Uterus (tissue), 2 donors: ENCODE data around the gene GSK3B.

Experiments used
- POLR2A ChIP-seq, 2 donors: fragments of 450-650 bp; IDR thresholded peaks; one replicate each; pipeline ENCODE4 v1.6.1; 2016; ENCODE audit warnings: antibody characterized with exemption in 2 of 2, mild to moderate bottlenecking in 1 of 2, moderate library complexity in 1 of 2
- TF ChIP-seq, protein P1 (sequence below), 4 experiments: fragments of 200-600 bp in 2 of 4; fragments of 450-650 bp in 2 of 4; sonication (generic) in 2 of 4; IDR thresholded peaks; one replicate each; pipeline ENCODE4 v1.5.1; 2016 to 2019; ENCODE audit warnings: antibody characterized with exemption in 4 of 4, mild to moderate bottlenecking in 2 of 4, moderate library complexity in 1 of 4

DNA sequence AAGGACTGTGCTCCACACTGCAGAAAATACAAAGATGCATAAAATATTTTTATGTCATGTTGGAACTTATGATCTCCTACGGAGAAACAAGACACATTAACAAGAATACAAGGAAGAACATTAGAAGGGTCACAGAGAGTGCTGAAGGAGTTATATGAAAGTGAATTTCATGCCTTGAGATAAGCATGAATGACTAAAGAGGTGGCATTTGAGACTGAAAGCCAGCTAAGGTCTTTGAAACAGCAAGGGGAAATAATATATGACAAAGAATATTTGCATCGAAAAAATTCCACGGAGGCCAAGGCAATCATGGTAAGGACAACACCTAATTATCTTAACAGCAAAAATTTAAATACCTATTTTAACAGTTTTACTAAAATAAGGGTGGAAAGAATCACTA is 12.5 kb downstream of the GSK3B start:
- TF ChIP-seq, protein P1, sequence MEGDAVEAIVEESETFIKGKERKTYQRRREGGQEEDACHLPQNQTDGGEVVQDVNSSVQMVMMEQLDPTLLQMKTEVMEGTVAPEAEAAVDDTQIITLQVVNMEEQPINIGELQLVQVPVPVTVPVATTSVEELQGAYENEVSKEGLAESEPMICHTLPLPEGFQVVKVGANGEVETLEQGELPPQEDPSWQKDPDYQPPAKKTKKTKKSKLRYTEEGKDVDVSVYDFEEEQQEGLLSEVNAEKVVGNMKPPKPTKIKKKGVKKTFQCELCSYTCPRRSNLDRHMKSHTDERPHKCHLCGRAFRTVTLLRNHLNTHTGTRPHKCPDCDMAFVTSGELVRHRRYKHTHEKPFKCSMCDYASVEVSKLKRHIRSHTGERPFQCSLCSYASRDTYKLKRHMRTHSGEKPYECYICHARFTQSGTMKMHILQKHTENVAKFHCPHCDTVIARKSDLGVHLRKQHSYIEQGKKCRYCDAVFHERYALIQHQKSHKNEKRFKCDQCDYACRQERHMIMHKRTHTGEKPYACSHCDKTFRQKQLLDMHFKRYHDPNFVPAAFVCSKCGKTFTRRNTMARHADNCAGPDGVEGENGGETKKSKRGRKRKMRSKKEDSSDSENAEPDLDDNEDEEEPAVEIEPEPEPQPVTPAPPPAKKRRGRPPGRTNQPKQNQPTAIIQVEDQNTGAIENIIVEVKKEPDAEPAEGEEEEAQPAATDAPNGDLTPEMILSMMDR (IDR thresholded peaks at IDR 0.05): no peak
- TF ChIP-seq POLR2A (IDR thresholded peaks at IDR 0.05): no peak
